Stimulated activated CD4-positive, alpha-beta T cell treated with anti-CD3 and anti-CD28 coated beads, Interleukin-4, amount 100 ng/mL, for 4 hours (primary cell): Measurements from ENCODE around the gene TSPYL2.

Source experiments
- DNase-seq, 2 experiments: peaks; one replicate each; pipeline ENCODE4 v3.0.0-alpha.2; 2020

The TSPYL2 gene

DNA sequence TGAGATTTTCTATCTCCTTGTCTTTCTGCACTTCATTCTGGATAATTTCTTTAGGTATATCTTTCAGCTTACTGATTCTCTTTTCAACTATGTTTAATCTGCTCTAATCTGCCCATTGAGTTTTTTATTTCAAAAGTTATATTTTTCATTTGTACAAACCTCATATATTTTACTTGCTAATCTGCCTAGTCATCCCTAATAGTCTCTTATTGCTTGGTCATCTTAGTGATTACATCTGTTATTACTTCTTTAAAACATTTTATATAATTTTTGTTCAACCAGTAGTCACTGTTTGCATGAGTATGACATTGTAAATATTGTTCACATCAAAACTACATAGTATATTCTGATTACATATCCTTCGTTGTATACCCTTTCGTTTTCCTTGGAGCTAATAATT, 44.2 kb downstream of the TSPYL2 start:
- DNase-seq: no peak

DNA sequence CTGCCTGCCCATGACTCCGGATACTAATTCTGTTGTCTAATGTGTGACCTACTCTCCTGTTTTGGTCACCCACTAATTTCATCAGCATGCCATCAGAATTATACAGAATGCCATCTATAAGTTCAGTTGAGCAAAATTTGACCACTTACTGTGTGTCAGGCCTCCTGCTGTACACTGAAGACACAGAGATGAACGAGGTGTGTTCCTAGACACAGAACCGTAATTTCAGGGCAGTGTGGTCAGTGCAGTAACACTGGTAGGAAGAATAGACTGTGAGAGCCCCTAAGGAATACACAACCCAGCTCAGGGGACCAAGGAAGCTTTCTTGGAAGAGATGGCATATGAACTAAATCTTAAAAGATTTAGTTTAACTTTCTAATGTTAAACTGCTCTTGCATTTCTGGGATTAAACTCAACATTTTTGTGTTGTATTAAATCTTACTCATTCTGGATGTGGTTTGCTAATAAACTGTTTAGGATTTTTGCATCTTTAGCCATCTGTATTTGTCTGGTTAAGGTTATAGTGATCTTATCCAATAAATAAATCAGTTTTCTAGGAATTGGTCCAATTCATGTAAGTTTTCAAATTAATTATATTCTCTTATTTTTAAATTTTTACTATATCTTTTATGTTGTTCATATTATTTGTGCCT, 46.1 kb downstream of the TSPYL2 start:
- DNase-seq: no peak

DNA sequence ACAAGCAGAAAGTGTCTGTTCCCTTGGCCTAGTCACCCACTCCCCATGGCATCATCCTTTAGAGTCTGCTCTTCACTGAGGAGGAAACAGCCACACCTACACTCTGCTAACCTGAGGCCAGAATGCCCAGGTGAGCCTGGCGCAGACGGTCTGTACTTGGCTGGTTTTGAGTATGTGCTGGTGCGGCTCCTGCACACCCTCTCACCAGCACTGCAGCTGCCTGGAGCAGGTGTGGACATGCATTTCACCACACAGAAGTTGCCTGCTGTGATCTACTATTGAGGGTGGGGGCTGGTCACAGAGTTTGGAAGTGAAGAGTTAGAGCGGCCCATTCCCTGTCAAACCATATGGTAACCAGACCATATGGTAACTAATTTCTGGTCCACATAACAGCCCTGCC, 51.2 kb downstream of the TSPYL2 start:
- no peak for DNase-seq

DNA sequence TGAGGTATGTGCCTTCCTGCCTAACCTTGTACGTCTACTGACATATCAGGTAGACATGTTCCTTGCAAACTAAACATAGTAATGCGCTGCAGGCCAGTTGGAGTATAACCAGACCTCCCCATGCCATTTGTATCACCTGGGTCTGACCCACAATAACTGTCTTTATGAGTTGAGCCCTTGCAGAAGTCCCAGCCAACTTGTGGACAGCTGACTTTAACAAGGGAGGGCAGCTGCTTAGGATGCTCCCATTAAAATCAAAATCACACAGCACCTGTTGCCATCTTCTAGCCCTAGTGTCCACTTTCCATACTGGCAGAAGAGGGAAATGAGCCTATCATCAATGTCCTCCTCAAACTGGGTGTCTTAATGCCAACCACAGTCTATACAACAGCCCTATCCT, 53.4 kb downstream of the TSPYL2 start:
- DNase-seq: no peak
